ENCODE data around the gene PLEKHM3. TPM values are rescaled to one million over a fixed set of nuclear protein-coding genes. Genes with fewer than 3 reads are reported as not detected.

The PLEKHM3 gene
- polyA plus RNA-seq, 1 experiment: 5.8 TPM

- TF ChIP-seq, protein P1, sequence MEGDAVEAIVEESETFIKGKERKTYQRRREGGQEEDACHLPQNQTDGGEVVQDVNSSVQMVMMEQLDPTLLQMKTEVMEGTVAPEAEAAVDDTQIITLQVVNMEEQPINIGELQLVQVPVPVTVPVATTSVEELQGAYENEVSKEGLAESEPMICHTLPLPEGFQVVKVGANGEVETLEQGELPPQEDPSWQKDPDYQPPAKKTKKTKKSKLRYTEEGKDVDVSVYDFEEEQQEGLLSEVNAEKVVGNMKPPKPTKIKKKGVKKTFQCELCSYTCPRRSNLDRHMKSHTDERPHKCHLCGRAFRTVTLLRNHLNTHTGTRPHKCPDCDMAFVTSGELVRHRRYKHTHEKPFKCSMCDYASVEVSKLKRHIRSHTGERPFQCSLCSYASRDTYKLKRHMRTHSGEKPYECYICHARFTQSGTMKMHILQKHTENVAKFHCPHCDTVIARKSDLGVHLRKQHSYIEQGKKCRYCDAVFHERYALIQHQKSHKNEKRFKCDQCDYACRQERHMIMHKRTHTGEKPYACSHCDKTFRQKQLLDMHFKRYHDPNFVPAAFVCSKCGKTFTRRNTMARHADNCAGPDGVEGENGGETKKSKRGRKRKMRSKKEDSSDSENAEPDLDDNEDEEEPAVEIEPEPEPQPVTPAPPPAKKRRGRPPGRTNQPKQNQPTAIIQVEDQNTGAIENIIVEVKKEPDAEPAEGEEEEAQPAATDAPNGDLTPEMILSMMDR (IDR thresholded peaks at IDR 0.05; ENCODE audit: insufficient read depth, low read depth, low read length): no peak
- H3K4me3 ChIP-seq (ENCODE audit: low read depth, low read length): no peak overlapping the region
- H3K36me3 ChIP-seq (ENCODE audit: control insufficient read depth, insufficient read depth, low read length): no peaks in the 10 kb centered on the region
- H3K27me3 ChIP-seq (ENCODE audit: control insufficient read depth, insufficient read depth, low read length): no peaks in the 10 kb centered on the region
- no peak for DNase-seq (ENCODE audit: low read depth)
- ChIA-PET POLR2A (no interaction called here), CTCF (interaction anchor here (1.0 kb wide), 1 partner anchor 8 kb away, joined by 3 read pairs; no protein-coding TSS in a partner anchor)
Observed at GRCh38 chr2:207782238-207783030, 242.9 kb downstream of the PLEKHM3 start.

- no peak overlapping the region for H3K4me3 ChIP-seq (ENCODE audit: low read depth, low read length)
- no peaks in the 10 kb centered on the region for H3K36me3 ChIP-seq (ENCODE audit: control insufficient read depth, insufficient read depth, low read length)
- DNase-seq (ENCODE audit: low read depth): no peak
- TF ChIP-seq, protein P1 (IDR thresholded peaks at IDR 0.05; ENCODE audit: insufficient read depth, low read depth, low read length): no peak
- CTCF ChIA-PET: no interaction called here
- POLR2A ChIA-PET: no interaction called here
- no peaks in the 10 kb centered on the region for H3K27me3 ChIP-seq (ENCODE audit: control insufficient read depth, insufficient read depth, low read length)
Observed at GRCh38 chr2:207779523-207779922, 245.8 kb downstream of the PLEKHM3 start.

DNA sequence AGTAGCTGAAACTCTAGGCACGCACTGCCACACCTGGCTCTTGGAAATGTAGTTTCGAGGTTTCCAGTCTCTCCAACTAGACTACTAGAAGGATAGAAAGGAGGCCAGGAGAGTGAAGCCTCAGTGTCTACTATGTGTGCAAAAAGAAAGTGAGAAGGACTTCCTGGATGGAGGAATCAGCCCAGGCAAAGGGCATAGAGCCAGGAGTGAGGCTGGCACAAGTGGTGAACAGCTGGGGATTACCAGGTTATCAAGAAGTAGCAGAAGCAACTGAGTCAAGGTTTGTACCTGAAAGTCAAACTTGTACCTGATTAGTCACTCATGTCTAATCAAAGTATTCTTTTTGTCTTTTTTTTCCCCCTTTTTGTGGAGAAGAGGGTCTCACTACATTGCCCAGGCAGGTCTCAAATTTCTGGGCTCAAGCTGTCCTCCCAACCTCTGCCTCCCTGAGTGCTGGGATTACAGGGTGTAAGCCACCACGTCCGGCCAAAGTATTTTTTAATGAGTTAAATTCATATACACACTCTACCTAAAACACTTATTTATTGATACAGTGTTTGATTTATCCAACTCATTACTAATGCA is 246.9 kb downstream of the PLEKHM3 start:
- Histone ChIP-seq H3K27me3 (ENCODE audit: control insufficient read depth, insufficient read depth, low read length) (no peaks in the 10 kb centered on the region), H3K36me3 (ENCODE audit: control insufficient read depth, insufficient read depth, low read length) (no peaks in the 10 kb centered on the region), H3K4me3 (ENCODE audit: low read depth, low read length) (no peak overlapping the region)
- TF ChIP-seq, protein P1 (IDR thresholded peaks at IDR 0.05; ENCODE audit: insufficient read depth, low read depth, low read length): no peak
- DNase-seq (ENCODE audit: low read depth): no peak
- ChIA-PET POLR2A (no interaction called here), CTCF (no interaction called here)

- POLR2A ChIA-PET: no interaction called here
- no peaks in the 10 kb centered on the region for H3K27me3 ChIP-seq (ENCODE audit: control insufficient read depth, insufficient read depth, low read length)
- TF ChIP-seq, protein P1 (IDR thresholded peaks at IDR 0.05; ENCODE audit: insufficient read depth, low read depth, low read length): no peak
- no peak for DNase-seq (ENCODE audit: low read depth)
- CTCF ChIA-PET: interaction anchor here (0.7 kb wide), 1 partner anchor 115 kb away, joined by 3 read pairs; no protein-coding TSS in a partner anchor
- no peak overlapping the region for H3K4me3 ChIP-seq (ENCODE audit: low read depth, low read length)
- no peaks in the 10 kb centered on the region for H3K36me3 ChIP-seq (ENCODE audit: control insufficient read depth, insufficient read depth, low read length)
Observed at GRCh38 chr2:207777124-207777523, 248.2 kb downstream of the PLEKHM3 start.

DNA sequence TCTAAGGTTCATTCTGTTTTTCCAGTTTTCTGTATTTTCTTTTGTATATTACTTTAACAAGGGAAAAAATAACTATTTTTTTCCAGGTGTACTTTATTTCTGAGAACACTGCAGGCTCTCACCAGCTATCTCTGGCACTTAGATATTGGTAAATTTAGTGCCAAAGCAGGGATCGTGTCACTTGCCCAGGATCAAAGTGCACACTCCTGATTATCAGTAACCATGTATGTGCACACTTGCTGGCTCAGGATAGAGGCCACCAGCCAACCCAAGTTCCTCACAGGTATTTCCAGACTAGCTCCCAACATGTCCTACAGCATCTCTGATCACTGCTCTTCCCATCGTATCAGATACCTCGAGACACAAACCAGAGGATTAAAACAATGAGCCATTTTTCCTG is 249.9 kb downstream of the PLEKHM3 start:
- no peak for DNase-seq (ENCODE audit: low read depth)
- CTCF ChIA-PET: interaction anchor here (0.6 to 2.0 kb wide), 4 partner anchors 30 to 265 kb away, joined by 3 to 6 read pairs (median 3); no protein-coding TSS in a partner anchor
- TF ChIP-seq, protein P1 (IDR thresholded peaks at IDR 0.05; ENCODE audit: insufficient read depth, low read depth, low read length): no peak
- no peak overlapping the region for H3K4me3 ChIP-seq (ENCODE audit: low read depth, low read length)
- no peaks in the 10 kb centered on the region for H3K27me3 ChIP-seq (ENCODE audit: control insufficient read depth, insufficient read depth, low read length)
- POLR2A ChIA-PET: no interaction called here
- H3K36me3 ChIP-seq (ENCODE audit: control insufficient read depth, insufficient read depth, low read length): no peaks in the 10 kb centered on the region
